DOHH2 (cell line): ENCODE results near the gene LRRC59.

ENCODE experiments used
- EZH2phosphoT487 ChIP-seq: fragments of 200-600 bp; sonication (generic); IDR thresholded peaks from 2 replicates; pipeline ENCODE4 v1.6.1; 2017; ENCODE audit warnings: borderline replicate concordance, mild to moderate bottlenecking, antibody characterized with exemption, low read length, moderate library complexity, mixed read lengths
- TF ChIP-seq, protein P1 (sequence below): fragments of 200-600 bp; sonication (generic); IDR thresholded peaks from one replicate; pipeline ENCODE4 v1.5.1; 2014; ENCODE audit warnings: antibody characterized with exemption, mild to moderate bottlenecking, low read depth, low read length; ENCODE audit not compliant: poor library complexity, severe bottlenecking

DNA sequence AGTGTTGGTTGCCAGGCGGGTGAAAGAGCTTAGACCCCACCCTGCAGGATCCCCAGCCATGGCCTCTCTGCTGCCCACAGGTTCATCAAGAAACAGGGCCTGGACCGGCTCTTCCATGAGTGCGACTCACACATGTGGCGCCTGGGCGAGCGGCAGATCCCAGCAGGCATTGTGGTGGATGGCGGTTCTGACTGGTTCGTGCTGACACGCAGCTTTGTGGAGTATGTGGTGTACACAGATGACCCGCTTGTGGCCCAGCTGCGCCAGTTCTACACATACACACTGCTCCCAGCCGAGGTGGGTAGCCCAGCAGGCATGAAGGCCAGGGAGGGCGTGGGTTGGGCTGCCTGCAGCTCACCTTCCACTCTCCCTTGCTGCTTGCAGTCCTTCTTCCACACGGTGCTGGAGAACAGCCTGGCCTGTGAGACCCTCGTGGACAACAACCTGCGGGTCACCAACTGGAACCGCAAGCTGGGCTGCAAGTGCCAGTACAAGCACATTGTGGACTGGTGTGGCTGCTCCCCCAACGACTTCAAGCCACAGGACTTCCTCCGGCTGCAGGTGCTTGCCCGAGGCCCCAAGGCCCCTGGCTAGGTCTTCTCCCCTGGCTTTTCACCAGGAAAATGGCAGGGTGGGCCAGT is 41.5 kb downstream of the LRRC59 start:
- TF ChIP-seq, protein P1, sequence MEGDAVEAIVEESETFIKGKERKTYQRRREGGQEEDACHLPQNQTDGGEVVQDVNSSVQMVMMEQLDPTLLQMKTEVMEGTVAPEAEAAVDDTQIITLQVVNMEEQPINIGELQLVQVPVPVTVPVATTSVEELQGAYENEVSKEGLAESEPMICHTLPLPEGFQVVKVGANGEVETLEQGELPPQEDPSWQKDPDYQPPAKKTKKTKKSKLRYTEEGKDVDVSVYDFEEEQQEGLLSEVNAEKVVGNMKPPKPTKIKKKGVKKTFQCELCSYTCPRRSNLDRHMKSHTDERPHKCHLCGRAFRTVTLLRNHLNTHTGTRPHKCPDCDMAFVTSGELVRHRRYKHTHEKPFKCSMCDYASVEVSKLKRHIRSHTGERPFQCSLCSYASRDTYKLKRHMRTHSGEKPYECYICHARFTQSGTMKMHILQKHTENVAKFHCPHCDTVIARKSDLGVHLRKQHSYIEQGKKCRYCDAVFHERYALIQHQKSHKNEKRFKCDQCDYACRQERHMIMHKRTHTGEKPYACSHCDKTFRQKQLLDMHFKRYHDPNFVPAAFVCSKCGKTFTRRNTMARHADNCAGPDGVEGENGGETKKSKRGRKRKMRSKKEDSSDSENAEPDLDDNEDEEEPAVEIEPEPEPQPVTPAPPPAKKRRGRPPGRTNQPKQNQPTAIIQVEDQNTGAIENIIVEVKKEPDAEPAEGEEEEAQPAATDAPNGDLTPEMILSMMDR, result no peak
- no peak for TF ChIP-seq EZH2phosphoT487
